Stimulated activated CD8-positive, alpha-beta memory T cell treated with anti-CD3 and anti-CD28 coated beads, Interleukin-4, amount 100 ng/mL, for 24 hours (primary cell): ENCODE data around the gene MYEF2.

Experiments used
- DNase-seq: peaks from one replicate; pipeline ENCODE4 v3.0.0-alpha.2; 2020; ENCODE audit warnings: low read depth

MYEF2 gene

DNA sequence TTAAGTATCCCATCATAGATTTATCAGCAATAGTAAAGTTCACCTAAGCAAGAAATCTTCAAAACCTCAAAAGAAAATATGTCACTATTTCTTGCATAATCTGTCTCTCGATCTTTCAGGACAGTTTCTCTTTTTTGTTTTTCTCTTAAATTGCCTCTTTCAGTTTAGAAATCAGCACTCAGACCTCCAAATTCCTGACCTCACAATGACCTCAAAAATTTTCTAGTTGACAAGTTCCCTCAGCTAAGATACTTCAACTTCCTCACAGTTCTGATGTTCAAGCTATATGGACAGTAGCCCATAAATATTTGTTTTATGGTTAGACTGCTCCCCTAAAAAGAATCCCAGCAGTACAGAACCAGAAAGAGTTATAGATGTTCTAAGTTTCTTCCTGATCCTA is 33.2 kb downstream of the MYEF2 start:
- no peak for DNase-seq

DNA sequence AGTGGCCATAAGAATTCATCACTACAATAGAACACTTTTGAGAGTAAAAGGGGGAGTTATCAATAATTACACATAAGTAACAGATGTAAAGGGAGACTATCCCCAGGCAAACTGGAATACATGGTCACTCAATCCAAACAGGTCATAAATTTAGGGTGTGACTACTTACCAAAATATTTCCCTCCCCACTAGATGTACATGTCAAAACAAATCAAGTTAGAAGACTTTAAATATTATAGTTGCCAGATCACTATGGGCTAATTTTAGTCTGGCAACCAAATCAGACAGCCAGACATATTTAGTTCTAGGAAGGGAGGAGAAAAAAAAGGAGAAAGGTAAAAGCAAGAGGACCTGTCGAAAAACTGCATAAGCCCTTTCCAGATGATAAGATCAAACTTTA is 34.2 kb downstream of the MYEF2 start:
- DNase-seq = no peak

DNA sequence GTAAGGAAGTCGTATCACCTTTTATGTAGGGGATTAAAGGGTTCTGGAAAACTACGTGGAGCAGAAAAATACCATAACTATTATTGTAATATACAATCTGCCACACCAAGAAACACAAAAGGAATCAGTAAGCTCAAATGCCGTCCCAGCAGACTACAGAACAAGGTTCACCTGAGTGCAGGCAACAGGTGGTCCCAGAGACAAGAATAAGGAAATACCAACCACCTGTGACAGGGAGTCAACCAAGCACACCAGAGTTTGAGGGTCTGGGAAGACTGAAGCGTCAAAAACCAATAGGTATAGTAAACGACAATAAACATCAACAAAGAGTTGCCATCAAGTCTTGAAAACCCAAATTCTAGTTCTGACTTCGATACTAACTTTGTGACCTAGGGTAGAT is 45.2 kb downstream of the MYEF2 start:
- no peak for DNase-seq

DNA sequence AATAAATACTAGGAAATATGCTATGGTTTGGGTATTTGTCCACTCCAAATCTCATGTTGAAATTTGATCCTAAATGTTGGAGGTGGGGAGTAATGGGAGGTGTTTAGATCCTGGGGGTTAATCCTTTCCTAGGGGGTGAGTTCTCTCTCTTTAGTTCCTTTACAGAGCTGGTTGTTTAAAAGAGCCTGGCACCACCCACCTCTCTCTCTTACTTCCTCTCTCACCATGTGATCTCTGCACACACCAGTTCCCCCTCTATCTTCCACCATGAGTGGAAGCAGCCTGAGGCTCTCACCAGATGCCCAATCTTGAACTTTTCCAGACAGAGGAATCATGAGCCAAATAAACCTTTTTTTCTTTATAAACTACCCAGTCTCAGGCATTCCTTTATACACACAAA is 46.8 kb downstream of the MYEF2 start:
- no peak for DNase-seq

DNA sequence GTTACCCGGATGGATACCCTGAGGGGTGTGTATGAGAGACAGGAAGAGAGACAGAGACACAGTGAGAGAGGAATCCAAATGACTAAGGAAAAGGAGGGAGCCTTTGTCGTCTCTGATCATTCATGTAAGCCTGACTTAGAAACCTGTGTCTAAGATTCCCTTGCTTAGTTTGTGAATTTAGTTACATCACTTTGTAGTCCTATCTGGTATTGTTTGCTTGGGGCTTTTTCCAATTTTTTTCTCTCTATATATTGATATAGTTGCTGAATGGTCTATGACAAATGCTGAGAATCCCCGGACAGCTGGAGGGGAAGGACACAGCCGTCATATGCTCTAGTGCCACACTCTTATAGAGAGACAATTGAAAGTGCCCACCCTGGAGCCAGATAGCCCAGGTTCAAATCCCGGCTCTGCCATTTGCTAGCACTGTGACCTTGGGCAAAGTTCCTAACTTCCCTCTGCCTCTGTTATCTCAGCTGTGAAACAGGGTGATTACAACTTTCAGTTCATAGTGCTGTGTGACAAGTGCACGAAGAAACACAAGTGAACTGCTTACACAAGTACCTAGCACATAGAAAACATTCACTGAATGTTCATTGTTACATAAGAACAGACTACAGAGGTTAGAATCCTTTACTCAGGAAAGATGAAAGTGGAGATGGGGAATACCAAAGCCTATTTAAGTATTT is 51.3 kb downstream of the MYEF2 start:
- DNase-seq = no peak

DNA sequence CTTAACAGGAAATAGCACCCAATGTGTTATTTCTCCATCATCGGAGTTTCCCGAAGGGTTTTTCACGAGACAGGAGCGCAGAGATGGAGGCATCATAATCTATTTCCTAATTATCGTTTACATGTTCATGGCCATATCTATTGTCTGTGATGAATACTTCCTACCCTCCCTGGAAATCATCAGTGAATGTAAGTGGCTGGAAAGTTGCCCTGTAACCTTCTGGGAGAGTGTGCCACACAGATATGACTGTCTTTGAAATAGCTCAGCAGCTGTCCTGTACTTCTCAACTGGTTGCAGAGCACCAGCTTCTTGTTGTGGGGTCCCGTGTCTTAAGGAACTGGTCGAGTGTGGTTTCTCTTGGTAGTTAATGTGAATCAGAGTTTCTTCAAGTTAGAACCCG is 56.2 kb downstream of the MYEF2 start:
- no peak for DNase-seq

DNA sequence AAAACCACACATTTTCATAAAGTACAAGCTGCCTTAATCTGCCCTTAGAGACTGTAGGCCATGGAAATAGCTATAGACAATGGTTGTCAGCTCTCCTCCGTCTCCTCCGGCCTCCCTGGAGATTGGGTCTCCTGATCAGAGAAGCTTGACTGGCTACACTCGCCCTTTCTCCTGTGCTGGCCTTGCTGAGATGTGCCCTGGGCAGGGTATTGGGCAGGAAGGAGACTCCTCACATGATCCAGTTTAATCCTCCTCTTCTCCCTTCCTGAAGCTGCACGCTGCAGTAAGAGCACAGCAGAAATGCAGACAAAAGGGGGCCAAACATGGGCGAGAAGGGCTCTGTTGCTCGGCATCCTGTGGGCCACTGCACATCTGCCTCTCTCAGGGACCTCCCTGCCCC is 57.4 kb downstream of the MYEF2 start, which contains the start of gene SLC24A5:
TSS of gene SLC24A5 (plus strand) at position 246 of the 400 bp plus-strand sequence. CDS start at position 301, 55 bp downstream.
- DNase-seq = no peak

DNA sequence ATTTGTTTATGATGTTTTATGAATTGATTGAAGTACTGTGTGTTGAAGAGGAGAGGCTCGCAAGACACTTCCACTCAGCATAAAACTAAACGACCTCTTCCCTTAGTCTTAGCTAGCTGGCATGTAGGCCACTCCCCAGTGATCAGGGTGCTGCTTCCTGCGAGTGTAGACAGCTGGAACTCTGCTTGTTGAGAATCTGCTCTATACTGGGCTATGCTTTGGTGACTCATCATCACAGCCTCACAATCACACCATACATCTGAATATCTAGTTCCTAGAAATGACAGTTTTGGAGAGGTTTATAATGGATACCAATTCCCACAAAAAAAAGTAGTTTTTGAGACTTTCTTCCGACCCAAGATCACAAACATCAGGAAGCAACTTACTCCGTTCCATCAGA is 58.8 kb downstream of the MYEF2 start:
- no peak for DNase-seq

DNA sequence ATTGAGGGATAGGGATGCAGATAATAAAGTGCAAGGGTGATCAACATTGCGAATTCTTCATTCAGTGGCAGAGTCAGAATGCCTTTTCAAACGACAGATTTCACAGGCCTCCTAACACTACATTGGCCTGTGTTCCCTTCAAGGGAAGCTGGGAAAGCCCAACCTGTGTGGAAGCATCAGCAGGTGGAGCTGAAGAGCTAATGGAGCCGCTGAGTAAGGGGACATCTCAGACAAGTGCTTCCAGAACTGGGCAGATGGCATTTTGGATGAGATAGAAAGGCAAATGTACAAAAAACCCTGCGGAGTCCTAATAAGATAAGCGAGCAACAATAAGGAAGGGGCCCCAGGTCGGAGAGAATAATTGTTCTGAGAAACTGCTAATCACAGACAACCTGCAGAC is 65.9 kb downstream of the MYEF2 start:
- DNase-seq = no peak

DNA sequence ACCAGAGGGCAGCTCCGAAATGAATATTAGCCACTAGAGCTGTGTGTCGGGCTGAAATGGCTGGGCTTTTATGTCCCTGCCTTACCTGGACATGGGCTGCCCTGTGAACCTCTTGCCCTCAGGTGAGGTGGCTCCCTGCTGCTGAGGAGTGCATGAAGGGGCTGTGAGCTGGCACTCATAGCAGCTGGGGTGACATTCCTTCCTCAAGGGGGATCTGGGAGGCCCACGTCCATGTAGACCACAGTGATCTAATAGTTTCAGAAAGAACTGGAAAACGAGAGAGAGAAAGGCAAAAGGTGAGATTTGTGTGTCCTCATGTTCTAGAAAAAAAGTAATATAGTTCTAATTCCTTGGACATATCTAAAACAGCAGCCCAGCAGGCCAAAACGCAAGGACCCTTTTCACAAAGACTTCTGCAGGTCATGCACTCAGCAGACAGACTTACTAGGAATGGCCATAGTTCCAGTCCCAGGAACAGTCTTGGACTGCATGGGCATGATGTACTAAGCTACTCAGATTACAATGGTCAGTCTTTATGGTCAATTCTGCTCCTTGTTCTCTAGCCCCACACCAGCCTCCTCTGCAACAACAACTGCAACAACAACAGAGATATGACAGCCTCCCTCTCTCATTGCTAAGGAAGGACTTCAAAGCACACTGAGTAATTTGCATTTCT is 68.1 kb downstream of the MYEF2 start:
- DNase-seq = no peak

DNA sequence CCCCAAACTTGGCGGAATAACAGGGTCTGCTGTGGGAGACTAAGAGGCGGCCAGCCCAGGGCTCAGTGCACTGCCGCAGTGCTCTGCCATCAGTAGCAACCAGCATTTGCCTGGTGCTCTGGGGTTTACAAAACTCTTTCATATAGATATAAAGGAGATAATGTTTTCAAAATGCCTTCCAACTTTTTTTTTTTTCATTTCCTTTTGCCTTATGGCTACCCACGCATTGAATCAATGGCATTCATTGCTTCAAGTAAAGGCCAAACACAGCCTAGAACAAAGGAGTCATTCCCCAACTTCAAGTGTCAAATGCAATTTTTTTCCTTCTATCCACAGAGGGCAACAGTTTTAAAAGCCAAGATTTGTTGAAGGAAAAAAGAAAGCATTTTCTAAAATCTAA is 68.9 kb downstream of the MYEF2 start:
- no peak for DNase-seq

DNA sequence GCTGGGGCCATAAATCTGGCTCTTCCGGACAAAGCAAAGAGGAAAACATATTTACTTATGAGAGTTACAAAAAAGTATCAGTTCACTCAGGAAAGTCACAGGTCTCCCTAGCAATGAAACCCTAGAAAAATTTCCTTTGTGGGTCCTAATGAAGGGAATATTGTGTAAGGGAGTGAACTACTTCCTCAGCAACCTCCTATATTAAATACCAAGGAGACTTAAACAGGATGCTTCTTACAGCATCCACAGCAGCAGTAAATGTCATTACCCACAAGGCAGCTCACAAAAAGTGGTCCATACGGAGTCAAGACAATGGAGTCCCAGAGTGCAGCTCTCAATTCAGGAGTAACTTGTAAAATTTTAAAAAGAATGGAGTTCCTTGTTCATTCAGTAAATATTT is 72.2 kb downstream of the MYEF2 start:
- DNase-seq = no peak

DNA sequence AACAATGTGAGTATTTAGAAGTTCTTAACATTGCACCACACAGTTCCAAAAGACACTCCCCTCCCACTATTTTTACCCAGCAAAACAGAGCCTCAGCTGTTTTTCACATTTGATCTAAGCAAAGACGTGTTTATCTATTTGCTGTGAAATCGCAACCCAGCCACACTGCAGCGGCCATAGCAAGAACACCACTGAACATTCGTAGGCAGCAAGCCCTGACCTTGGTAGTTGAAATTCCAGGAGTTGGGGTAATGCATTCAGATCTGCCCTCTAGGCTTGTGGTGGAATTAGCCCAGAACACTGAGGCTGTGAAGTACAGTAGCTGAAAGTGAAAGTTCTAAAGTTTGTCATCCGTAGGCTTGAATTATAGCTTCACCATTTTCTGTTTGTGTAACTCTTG is 74.4 kb downstream of the MYEF2 start:
- no peak for DNase-seq

DNA sequence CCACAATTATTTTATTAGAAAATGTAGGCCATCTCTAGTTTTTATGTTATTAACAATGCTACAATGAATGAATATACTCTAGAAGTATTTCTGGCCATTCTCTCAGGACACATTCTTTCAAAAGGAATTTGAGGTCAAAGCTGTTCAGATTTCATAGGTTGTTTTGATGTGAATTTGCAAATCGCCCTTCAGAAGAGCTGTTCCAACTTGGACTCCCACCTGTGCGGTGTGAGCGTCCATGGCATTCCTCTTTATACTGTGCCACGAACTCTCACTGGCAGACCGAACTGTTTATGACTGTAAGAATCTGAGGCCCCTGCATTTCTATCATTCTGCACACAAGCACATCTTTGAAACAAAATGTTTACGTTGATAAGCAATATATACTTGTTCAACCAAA is 75.9 kb downstream of the MYEF2 start:
- DNase-seq = no peak

DNA sequence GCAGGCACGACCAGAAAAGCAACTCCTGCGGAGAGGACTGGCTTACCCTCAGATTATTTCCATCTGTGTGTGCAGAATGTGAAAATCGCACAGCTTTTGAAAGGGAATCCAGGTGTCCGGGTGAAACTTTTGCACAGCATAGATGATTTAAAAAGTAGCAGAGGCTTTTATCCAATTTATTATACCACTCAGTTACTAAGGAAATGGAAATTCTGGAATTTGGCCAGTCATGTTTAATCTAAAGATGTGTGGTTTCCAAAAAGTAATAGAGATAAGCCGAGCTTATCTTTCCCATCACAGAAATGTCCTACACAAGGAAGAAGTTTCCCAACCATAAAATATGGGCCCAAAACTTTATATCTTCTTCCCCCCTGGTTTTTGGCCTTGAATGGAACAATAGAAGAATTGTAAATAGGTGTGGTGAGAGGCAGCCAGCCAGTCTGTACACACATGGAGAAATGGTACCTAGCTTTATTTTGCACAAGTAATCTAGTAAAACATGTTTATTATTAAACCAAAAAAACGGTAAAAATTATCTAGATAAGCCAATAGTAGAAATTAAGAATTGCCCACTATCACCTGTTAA is 76.6 kb downstream of the MYEF2 start:
- DNase-seq = no peak

DNA sequence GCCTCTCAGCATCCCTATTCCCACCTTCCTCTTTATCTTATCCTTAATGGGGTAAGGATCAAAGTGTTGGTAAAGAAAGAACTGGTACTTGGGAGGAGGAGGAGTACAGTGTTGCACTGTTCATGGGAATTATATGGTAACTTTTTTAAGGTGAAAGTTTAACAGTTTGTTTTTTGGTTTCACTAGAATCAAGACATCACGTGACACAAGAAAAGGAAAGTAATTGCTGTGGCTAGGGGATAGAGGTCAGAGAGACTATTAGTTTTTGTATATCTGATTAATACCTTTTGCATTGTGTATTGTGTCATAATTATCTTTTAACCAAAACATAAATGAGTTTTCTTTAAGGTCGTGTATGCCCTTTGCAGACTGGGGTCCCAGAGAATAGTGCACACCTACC is 80.8 kb downstream of the MYEF2 start:
- no peak for DNase-seq

DNA sequence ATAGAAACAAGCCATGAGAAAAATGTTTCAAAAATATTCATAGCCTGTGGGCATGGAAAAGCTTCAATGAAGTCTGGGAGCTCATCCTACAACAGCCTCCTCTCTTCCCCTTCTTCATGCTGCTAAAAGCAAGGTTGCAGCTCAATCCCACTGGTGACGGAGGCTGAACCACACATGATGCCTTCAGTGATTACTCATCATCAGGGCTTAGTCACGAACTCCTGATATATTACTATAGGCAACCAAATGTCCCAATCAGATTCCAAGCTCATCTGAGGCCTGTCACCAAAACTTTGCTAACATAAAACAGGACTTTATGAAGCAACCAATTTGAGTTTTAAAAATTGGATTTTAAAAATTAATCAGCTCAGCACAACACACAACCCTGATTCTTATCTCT is 81.3 kb downstream of the MYEF2 start:
- DNase-seq = no peak

DNA sequence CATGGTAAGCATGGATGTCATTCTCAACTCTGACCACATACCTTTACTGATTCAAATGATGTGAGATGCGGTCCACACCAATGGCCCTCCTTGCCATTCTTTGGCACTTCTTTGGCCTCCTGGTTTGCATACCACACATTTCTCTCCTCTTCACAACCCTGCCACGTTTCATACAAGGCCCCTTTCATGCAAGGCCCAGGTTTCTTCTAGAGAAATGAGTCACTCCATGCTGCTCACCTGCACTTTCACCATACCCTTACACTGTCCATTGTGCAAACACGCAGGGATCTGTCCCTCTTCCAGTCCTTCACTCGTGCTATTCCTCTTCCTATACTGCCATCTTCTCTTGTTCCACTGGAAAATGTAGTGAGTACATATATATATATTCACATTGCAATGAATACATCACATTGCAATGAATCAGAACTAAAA is 81.7 kb downstream of the MYEF2 start:
- no peak for DNase-seq

DNA sequence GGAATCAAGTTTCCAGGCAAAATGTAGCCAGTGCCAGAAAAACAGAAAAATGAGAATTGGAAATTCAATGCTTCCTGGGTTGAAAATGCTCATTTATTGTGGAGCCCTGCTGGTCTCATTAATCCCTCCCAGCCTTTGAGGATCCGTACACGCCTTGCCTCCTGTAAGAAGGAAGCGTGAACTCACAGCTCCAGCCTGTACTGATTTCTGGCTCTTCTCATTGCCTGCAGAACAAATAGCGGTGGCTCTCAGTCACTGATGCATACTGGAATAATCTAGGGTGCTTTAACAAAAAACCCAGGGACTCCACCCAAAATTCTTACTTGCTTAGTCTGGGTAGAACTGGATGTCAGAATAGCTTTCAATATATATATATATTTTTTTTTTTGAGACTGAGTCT is 86.6 kb downstream of the MYEF2 start:
- DNase-seq = no peak

DNA sequence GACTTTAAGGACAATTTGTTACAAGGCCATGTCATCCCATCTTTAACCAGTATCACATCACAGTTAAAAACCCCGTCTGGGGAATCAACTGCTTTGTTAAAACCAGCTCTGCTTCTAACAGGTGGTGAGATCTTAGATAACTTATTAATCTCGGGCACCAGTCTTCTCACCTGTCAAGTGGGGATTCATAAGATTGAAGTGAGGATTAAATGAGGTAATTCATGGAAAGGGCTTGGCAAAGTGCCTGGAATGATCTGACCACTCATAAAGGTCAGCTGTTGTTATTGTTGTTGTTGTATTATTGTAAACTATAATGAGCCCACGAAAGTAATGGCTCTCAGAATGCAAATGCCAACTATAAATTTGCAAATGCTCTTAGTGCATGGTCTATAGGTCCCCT is 87.4 kb downstream of the MYEF2 start:
- no peak for DNase-seq

DNA sequence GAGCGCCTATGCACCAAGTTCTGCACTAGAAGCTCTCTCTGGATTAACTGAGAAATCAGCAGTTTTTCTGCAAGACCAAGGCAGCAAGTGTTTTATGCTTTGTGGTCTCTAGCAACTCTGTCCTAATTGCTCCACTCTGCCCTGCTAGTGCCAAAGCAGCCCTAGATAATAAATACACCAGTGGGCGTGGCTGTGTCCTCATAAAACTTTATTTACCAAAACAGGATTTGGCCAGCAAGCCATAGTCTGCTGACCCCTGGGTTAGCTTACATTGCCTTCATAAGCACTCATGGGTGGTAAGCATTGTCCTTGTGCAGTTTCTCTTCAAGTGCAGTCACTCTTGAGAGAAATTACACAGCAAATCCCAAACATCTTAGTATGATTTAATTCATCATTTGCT is 88.0 kb downstream of the MYEF2 start:
- DNase-seq = no peak

DNA sequence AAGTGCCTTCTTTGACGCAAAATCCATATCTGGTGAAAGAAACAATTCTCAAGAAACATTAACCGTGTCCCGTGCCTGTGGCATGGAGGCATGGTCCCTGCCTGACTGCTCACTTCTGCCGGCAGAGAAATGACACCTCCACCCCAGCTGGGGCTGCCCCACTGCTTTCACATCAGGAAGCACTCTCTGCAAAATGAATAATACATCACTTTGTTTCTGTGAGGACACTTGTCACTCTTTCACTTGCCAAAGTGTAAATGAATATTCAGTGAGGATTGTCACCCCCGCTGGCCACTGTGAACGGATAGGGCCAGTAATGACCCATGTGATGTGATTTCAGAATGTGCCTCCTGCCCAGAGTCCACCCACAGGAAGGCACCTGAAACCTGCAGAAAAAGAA is 88.4 kb downstream of the MYEF2 start:
- no peak for DNase-seq

DNA sequence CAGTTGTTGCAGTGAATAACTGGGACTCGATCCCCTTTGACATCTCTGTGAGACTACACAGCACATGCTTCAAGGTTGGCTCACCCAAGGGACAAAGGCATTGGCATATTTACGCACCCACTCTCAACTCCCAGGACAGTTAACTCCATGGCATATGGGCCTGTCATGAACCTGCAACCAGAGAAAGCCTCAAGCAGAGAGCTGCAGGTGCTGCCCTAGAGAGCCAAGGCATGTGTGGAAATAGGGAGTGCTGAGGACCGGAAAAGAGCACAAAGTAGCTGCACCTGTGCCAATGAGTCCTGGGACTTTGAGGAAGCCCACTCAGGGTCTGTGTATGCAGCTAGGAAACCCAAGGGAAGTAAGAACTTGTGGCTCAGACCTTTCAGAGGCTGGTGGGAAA is 90.3 kb downstream of the MYEF2 start:
- no peak for DNase-seq

DNA sequence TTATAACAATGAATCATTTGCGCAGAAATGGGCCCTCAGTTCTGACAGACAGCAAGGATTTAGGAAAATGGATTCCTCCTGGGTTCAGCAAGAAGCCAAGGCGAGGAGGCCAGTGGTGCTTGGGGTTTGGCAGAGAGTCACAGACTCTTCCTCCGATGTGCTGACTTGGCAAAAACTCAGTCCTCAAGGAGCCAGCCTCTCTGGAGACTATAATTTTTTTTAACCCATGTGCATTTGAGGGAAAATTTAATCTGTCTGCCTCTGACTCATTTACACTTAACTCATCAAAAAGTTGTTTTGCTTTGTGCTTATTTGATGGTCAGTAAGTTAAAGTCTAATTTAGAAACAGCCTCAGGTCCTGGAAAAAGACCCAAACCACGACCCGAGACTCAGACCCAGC is 91.5 kb downstream of the MYEF2 start:
- DNase-seq = no peak
